ENCODE measurements around the gene KSR1.
A peak's percentile ranks its signal among the peaks of the same experiment; 100 is the strongest.
"Not testable (repeated sequence)": the region's sequence is repeated elsewhere in the genome, so short reads cannot be mapped to it uniquely, and the experiment has no call there.

Gene KSR1

GRCh38 chr17:27462714-27463113 lies 6.5 kb downstream of the KSR1 start:
- H3K27ac ChIP-seq (ENCODE audit: insufficient read depth in 1 of 2, low read depth in 1 of 2, low read length in 2 of 2, poor library complexity in 1 of 2, severe bottlenecking in 2 of 2): no peak overlapping the region
- ChIA-PET POLR2A (no interaction called here), CTCF (interaction anchor here (1.4 kb wide), 1 partner anchor 12 kb away, joined by 3 read pairs; no protein-coding TSS in a partner anchor)
- no peaks in the 10 kb centered on the region for H3K9me3 ChIP-seq (ENCODE audit: control extremely low read depth in 1 of 5, control insufficient read depth in 4 of 5, insufficient read depth in 2 of 5, low read depth in 1 of 5, low read length in 4 of 5)
- H3K27me3 ChIP-seq (replicated peaks in 2 of 5; ENCODE audit: control insufficient read depth in 4 of 5, insufficient read depth in 5 of 5, low read length in 4 of 5): no peaks in the 10 kb centered on the region
- H3K36me3 ChIP-seq (ENCODE audit: control insufficient read depth in 4 of 4, insufficient read depth in 4 of 4, low read length in 3 of 4): peaks cover 0 to 5% (median 1%) of the 10 kb centered on the region in 4 experiments
- DNase-seq: no peak
- peaks cover 0 to 72% (median 38%) of the 10 kb centered on the region in 4 experiments for H3K4me1 ChIP-seq (ENCODE audit: control extremely low read depth in 1 of 4, control insufficient read depth in 4 of 4, insufficient read depth in 4 of 4, low read length in 3 of 4)
- no peak overlapping the region for H3K4me3 ChIP-seq (ENCODE audit: control insufficient read depth in 1 of 7, extremely low read depth in 1 of 7, insufficient read depth in 4 of 7, low read depth in 2 of 7, low read length in 6 of 7)
- no CpG with 5 or more reads among the region's 3 CpGs for WGBS (ENCODE audit: insufficient coverage)

GRCh38 chr17:27463235-27463677 lies 7.0 kb downstream of the KSR1 start:
- H3K4me3 ChIP-seq (ENCODE audit: control insufficient read depth in 1 of 7, extremely low read depth in 1 of 7, insufficient read depth in 4 of 7, low read depth in 2 of 7, low read length in 6 of 7): no peak overlapping the region

GRCh38 chr17:27464019-27464418 lies 7.8 kb downstream of the KSR1 start:
- H3K4me3 ChIP-seq (ENCODE audit: control insufficient read depth in 1 of 7, extremely low read depth in 1 of 7, insufficient read depth in 4 of 7, low read depth in 2 of 7, low read length in 6 of 7); H3K9me3 ChIP-seq (ENCODE audit: control extremely low read depth in 1 of 5, control insufficient read depth in 4 of 5, insufficient read depth in 2 of 5, low read depth in 1 of 5, low read length in 4 of 5); H3K36me3 ChIP-seq (ENCODE audit: control insufficient read depth in 4 of 4, insufficient read depth in 4 of 4, low read length in 3 of 4); H3K27ac ChIP-seq (ENCODE audit: insufficient read depth in 1 of 2, low read depth in 1 of 2, low read length in 2 of 2, poor library complexity in 1 of 2, severe bottlenecking in 2 of 2); H3K27me3 ChIP-seq (replicated peaks in 2 of 5; ENCODE audit: control insufficient read depth in 4 of 5, insufficient read depth in 5 of 5, low read length in 4 of 5); CTCF ChIA-PET; DNase-seq: not testable (repeated sequence)
- POLR2A ChIA-PET: interaction anchor here (0.7 kb wide), 1 partner anchor 641 kb away, joined by 3 read pairs; no protein-coding TSS in a partner anchor
- 100% methylated on average over 3 of the region's 3 CpGs for WGBS (ENCODE audit: insufficient coverage)
- H3K4me1 ChIP-seq (ENCODE audit: control extremely low read depth in 1 of 4, control insufficient read depth in 4 of 4, insufficient read depth in 4 of 4, low read length in 3 of 4): peaks cover 0 to 64% (median 27%) of the 10 kb centered on the region in 4 experiments

More at GRCh38 chr17:27463235-27463677, 7.0 kb downstream of the KSR1 start:
- ChIA-PET CTCF (interaction anchor here (1.4 kb wide), 1 partner anchor 11 kb away, joined by 3 read pairs; no protein-coding TSS in a partner anchor), POLR2A (interaction anchor here (0.7 kb wide), 1 partner anchor 642 kb away, joined by 3 read pairs; no protein-coding TSS in a partner anchor)
- H3K27ac ChIP-seq (ENCODE audit: insufficient read depth in 1 of 2, low read depth in 1 of 2, low read length in 2 of 2, poor library complexity in 1 of 2, severe bottlenecking in 2 of 2): no peak overlapping the region
- no peaks in the 10 kb centered on the region for H3K9me3 ChIP-seq (ENCODE audit: control extremely low read depth in 1 of 5, control insufficient read depth in 4 of 5, insufficient read depth in 2 of 5, low read depth in 1 of 5, low read length in 4 of 5)
- H3K36me3 ChIP-seq (ENCODE audit: control insufficient read depth in 4 of 4, insufficient read depth in 4 of 4, low read length in 3 of 4): peaks cover 0 to 5% (median 1%) of the 10 kb centered on the region in 4 experiments
- H3K4me1 ChIP-seq (ENCODE audit: control extremely low read depth in 1 of 4, control insufficient read depth in 4 of 4, insufficient read depth in 4 of 4, low read length in 3 of 4): peaks cover 0 to 68% (median 33%) of the 10 kb centered on the region in 4 experiments
- 100% methylated on average over 4 of the region's 4 CpGs for WGBS (ENCODE audit: insufficient coverage)
- DNase-seq: no peak
- no peaks in the 10 kb centered on the region for H3K27me3 ChIP-seq (replicated peaks in 2 of 5; ENCODE audit: control insufficient read depth in 4 of 5, insufficient read depth in 5 of 5, low read length in 4 of 5)

- CTCF ChIA-PET: interaction anchor here (1.3 kb wide), 2 partner anchors 10 to 16 kb away, joined by 3 read pairs; no protein-coding TSS in a partner anchor
- no peak for DNase-seq
- WGBS (ENCODE audit: insufficient coverage): 100% methylated on average over 1 of the region's 1 CpG
- no peak overlapping the region for H3K27ac ChIP-seq (ENCODE audit: insufficient read depth in 1 of 2, low read depth in 1 of 2, low read length in 2 of 2, poor library complexity in 1 of 2, severe bottlenecking in 2 of 2)
- H3K36me3 ChIP-seq (ENCODE audit: control insufficient read depth in 4 of 4, insufficient read depth in 4 of 4, low read length in 3 of 4): peaks cover 0 to 5% (median 1%) of the 10 kb centered on the region in 4 experiments
- peaks cover 0 to 67% (median 27%) of the 10 kb centered on the region in 4 experiments for H3K4me1 ChIP-seq (ENCODE audit: control extremely low read depth in 1 of 4, control insufficient read depth in 4 of 4, insufficient read depth in 4 of 4, low read length in 3 of 4)
- H3K4me3 ChIP-seq (ENCODE audit: control insufficient read depth in 1 of 7, extremely low read depth in 1 of 7, insufficient read depth in 4 of 7, low read depth in 2 of 7, low read length in 6 of 7): no peak overlapping the region
- no peaks in the 10 kb centered on the region for H3K27me3 ChIP-seq (replicated peaks in 2 of 5; ENCODE audit: control insufficient read depth in 4 of 5, insufficient read depth in 5 of 5, low read length in 4 of 5)
- POLR2A ChIA-PET: interaction anchor here (0.5 kb wide), 1 partner anchor 9 kb away, joined by 3 read pairs; no protein-coding TSS in a partner anchor
- H3K9me3 ChIP-seq (ENCODE audit: control extremely low read depth in 1 of 5, control insufficient read depth in 4 of 5, insufficient read depth in 2 of 5, low read depth in 1 of 5, low read length in 4 of 5): no peaks in the 10 kb centered on the region
These were observed 8.2 kb downstream of the KSR1 start for GRCh38 chr17:27464431-27464830.

- H3K36me3 ChIP-seq (ENCODE audit: control insufficient read depth in 4 of 4, insufficient read depth in 4 of 4, low read length in 3 of 4); H3K9me3 ChIP-seq (ENCODE audit: control extremely low read depth in 1 of 5, control insufficient read depth in 4 of 5, insufficient read depth in 2 of 5, low read depth in 1 of 5, low read length in 4 of 5); H3K4me3 ChIP-seq (ENCODE audit: control insufficient read depth in 1 of 7, extremely low read depth in 1 of 7, insufficient read depth in 4 of 7, low read depth in 2 of 7, low read length in 6 of 7); POLR2A ChIA-PET; DNase-seq; H3K27ac ChIP-seq (ENCODE audit: insufficient read depth in 1 of 2, low read depth in 1 of 2, low read length in 2 of 2, poor library complexity in 1 of 2, severe bottlenecking in 2 of 2); H3K27me3 ChIP-seq (replicated peaks in 2 of 5; ENCODE audit: control insufficient read depth in 4 of 5, insufficient read depth in 5 of 5, low read length in 4 of 5): not testable (repeated sequence)
- peaks cover 0 to 67% (median 28%) of the 10 kb centered on the region in 4 experiments for H3K4me1 ChIP-seq (ENCODE audit: control extremely low read depth in 1 of 4, control insufficient read depth in 4 of 4, insufficient read depth in 4 of 4, low read length in 3 of 4)
- no CpG with 5 or more reads among the region's 2 CpGs for WGBS (ENCODE audit: insufficient coverage)
- CTCF ChIA-PET: interaction anchor here (1.0 to 2.3 kb wide), 5 partner anchors 7 to 134 kb away, joined by 3 to 10 read pairs (median 5); partner anchors contain the start of gene KSR1
These were observed 9.6 kb downstream of the KSR1 start for GRCh38 chr17:27465875-27466274.

- 7% methylated on average over 3 of the region's 3 CpGs for whole genome bisulfite sequencing (ENCODE audit: insufficient coverage)
- H3K4me3 ChIP-seq (ENCODE audit: control insufficient read depth in 1 of 7, extremely low read depth in 1 of 7, insufficient read depth in 4 of 7, low read depth in 2 of 7, low read length in 6 of 7): peak overlapping the region in 4 of 7 experiments; percentile 25 to 62 (median 38)
- POLR2A ChIA-PET: no interaction called here
These were observed 10.1 kb downstream of the KSR1 start for GRCh38 chr17:27466376-27466742.

GRCh38 chr17:27466743-27467375 lies 10.6 kb downstream of the KSR1 start:
- Histone ChIP-seq H3K4me1 (ENCODE audit: control extremely low read depth in 1 of 4, control insufficient read depth in 4 of 4, insufficient read depth in 4 of 4, low read length in 3 of 4) (peaks cover 0 to 67% (median 34%) of the 10 kb centered on the region in 4 experiments), H3K9me3 (ENCODE audit: control extremely low read depth in 1 of 5, control insufficient read depth in 4 of 5, insufficient read depth in 2 of 5, low read depth in 1 of 5, low read length in 4 of 5) (no peaks in the 10 kb centered on the region), H3K27me3 (replicated peaks in 2 of 5; ENCODE audit: control insufficient read depth in 4 of 5, insufficient read depth in 5 of 5, low read length in 4 of 5) (no peaks in the 10 kb centered on the region), H3K27ac (ENCODE audit: insufficient read depth in 1 of 2, low read depth in 1 of 2, low read length in 2 of 2, poor library complexity in 1 of 2, severe bottlenecking in 2 of 2) (no peak overlapping the region), H3K36me3 (ENCODE audit: control insufficient read depth in 4 of 4, insufficient read depth in 4 of 4, low read length in 3 of 4) (no peaks in the 10 kb centered on the region), H3K4me3 (ENCODE audit: control insufficient read depth in 1 of 7, extremely low read depth in 1 of 7, insufficient read depth in 4 of 7, low read depth in 2 of 7, low read length in 6 of 7) (peak overlapping the region in 4 of 7 experiments; percentile 25 to 62 (median 38))
- DNase-seq: peak; percentile 43 to 80 (median 76)
- 27% methylated on average over 11 of the region's 13 CpGs for WGBS (ENCODE audit: insufficient coverage)
- CTCF ChIA-PET: interaction anchor here (1.4 to 2.3 kb wide), 3 partner anchors 8 to 67 kb away, joined by 5 to 10 read pairs (median 8); partner anchors contain the start of gene KSR1
- POLR2A ChIA-PET: interaction anchor here (1.8 kb wide), 1 partner anchor 9 kb away, joined by 4 read pairs; no protein-coding TSS in a partner anchor

More at GRCh38 chr17:27466376-27466742, 10.1 kb downstream of the KSR1 start:
- Histone ChIP-seq H3K27ac (ENCODE audit: insufficient read depth in 1 of 2, low read depth in 1 of 2, low read length in 2 of 2, poor library complexity in 1 of 2, severe bottlenecking in 2 of 2) (no peak overlapping the region), H3K9me3 (ENCODE audit: control extremely low read depth in 1 of 5, control insufficient read depth in 4 of 5, insufficient read depth in 2 of 5, low read depth in 1 of 5, low read length in 4 of 5) (no peaks in the 10 kb centered on the region), H3K36me3 (ENCODE audit: control insufficient read depth in 4 of 4, insufficient read depth in 4 of 4, low read length in 3 of 4) (no peaks in the 10 kb centered on the region), H3K27me3 (replicated peaks in 2 of 5; ENCODE audit: control insufficient read depth in 4 of 5, insufficient read depth in 5 of 5, low read length in 4 of 5) (no peaks in the 10 kb centered on the region), H3K4me1 (ENCODE audit: control extremely low read depth in 1 of 4, control insufficient read depth in 4 of 4, insufficient read depth in 4 of 4, low read length in 3 of 4) (peaks cover 0 to 67% (median 31%) of the 10 kb centered on the region in 4 experiments)
- CTCF ChIA-PET: interaction anchor here (1.4 to 2.3 kb wide), 3 partner anchors 8 to 68 kb away, joined by 5 to 10 read pairs (median 8); partner anchors contain the start of gene KSR1
- no peak for DNase-seq

Measured in common myeloid progenitor, CD34-positive (primary cell).